Measurements from ENCODE around the gene RETNLB.
A peak's percentile ranks its signal among the peaks of the same experiment; 100 is the strongest.

RETNLB gene, protein sequence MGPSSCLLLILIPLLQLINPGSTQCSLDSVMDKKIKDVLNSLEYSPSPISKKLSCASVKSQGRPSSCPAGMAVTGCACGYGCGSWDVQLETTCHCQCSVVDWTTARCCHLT

GRCh38 chr3:108757404-108757982, at the start of gene RETNLB:
Gene RETNLB, minus strand, starts transcription at chr3:108757410. Its CDS starts 225 bp downstream, at chr3:108757185.
- no peak for DNase-seq

GRCh38 chr3:108806316-108806715, 49.1 kb upstream of the RETNLB start:
- no peak for DNase-seq

DNA sequence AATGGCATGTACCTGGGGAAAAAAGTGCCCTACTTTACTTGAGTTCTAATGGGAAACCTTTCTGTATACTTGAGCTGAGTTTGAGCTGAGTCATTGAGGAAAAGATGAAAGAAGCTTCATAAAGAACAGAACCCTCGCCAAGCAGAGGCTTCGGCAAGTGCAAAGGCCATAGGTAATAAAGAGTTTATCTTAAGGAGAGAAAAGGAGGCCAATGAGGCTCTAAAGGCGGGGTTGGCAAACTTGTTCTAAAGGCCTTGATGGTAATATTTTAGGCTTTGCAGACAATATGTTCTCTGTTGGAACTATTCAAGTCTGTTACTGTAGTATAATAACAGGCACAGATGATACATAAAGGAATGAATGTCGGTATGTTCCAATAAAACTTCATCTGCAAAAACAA, 47.8 kb upstream of the RETNLB start:
- peak; percentile 13 for DNase-seq

DNA sequence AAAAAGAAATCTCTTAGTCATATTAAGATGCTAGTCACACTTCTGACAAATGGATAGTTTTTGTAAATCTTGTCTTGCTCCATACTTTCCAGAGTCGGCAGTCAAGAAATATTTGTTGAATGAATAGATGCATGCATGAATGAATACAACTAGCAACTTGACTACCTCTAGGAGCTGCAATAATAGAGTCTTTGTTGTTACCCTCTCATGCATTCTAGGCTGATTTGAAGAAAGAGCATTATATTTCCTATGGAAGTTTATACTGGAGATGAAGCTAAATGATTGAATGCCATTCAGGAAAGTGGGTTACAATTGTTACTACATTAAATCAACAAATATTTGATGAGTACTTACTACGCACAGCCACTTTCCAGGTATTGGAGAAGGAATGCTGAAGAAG, 47.2 kb upstream of the RETNLB start:
- DNase-seq = peak; percentile 84

DNA sequence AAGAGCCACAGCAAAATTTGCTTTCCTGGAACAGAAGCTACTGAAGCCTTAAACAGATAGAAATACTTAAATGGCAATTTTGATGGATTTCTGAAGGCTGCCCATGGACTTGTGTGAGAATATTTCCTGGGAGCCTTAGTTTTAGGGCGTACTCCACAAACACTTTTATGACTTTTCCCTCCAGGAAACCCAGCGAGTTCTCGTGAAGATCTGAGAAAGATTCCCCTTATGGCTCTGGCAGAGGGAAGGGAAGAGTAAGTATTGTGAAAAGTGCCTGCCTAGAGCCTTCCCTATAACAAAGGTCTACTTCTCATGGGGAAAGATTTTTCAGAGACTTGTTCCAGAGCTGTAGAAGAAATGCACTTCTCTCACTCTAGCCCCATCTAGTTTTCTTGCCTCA, 34.3 kb upstream of the RETNLB start:
- DNase-seq = no peak

DNA sequence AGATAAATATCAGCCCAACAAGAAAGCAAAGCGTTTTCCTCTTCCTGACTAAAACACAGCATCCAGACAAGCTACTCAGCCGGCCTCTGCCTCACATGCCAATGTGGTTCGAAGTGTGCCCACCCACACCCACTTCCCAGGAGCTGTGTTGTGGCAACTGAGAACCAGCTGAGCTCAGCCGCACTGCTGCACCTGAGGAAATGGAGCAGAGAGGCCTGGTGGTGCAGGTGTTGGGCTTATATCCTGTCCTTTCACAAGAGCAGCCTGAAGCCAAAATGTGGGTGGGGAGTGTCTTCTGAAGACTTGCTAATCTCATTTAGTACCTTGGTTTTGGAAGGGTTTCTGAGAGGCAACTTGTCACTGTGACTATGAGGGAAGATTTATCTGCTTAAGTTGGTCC, 23.0 kb upstream of the RETNLB start:
- no peak for DNase-seq

DNA sequence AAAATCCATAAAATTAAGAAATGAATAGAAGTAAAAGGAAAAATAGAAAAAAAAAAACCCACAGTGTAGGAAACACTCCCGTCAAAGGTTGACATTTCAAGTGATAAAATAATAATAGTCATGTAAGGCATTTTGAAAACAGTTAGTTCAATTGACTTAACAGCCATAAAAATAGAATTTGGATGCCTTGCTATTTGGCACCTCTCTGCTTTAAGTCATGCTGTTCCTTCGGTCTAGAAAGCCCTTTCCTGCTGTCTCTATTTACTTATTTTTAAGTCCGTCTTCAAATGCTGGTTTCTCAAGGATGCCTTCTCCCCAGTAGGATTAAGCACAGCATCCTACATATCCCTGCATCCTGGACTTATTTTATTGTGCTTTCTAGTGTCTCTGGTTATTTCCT, 22.3 kb upstream of the RETNLB start:
- no peak for DNase-seq

DNA sequence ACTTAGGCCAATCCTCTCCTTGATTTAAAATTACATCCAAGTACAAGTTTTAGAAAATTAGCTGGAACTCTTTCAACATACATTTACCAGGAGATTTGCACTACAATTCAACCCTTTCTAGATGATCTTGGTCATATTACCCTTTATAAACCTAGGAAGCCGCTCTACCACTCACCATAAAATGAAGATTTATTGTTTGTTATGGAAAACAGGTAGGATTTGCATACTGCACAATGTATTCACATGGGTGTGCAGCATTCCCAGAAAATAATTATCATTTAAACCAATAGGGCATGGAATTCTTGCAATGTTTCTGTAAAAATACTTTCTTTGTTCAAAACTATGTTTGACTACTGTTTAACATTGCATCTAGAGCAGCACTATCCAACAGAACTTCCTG, 18.4 kb upstream of the RETNLB start:
- no peak for DNase-seq

DNA sequence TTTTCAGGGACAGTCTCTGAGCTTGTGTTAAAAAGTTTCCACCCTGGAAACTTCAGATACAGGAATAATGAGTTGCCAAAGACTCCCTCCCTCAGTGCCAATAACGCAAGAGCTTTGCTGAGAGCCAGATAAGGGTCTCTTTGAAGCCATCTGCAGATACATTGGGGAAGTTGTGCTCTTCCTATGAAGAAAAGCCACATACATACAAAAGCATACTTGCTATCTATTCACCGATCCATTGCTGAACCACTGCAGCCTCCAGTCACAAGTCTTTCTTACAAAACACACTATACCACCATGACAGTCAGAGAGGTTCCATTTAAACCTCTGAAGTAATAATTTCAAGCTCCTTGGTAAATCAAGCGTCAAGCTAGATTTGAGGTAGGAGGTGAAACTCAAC, 10.0 kb upstream of the RETNLB start:
- no peak for DNase-seq

DNA sequence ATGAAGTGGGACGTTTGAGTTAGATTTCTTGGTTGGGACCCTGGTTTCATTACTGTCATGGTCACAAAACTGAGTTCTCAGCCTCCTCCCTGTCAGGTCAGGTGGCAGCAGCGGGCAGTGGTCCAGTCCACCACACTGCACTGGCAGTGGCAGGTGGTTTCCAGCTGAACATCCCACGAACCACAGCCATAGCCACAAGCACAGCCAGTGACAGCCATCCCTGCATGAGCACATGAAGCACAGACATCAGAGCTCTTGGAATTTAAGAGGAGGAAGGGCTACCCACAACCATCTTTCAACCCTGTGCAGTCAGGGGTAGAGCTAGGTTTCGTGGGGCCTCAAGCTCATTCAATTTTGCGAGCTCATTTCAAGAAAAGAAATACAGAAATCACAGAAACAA, 1.5 kb downstream of the RETNLB start:
- DNase-seq = no peak

DNA sequence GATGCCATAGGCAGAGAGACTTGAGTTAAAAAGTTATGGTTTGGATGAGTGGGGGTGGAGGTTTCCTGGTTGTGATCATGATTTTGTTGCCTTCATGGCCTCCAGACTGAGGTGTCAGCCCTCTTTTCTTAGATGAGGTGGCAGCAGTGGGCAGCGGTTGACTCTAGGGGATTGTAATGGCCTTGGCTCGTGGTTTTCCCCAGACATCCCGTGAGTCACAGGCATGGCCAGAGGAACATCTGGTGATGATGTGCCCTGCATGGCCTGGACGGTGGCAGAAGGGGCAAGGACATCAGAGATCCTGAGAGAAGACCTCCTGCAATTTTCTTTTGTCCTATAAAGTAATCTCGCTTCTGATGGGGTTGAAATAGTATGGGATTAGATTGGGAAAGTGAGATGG, 12.4 kb downstream of the RETNLB start:
- no peak for DNase-seq

DNA sequence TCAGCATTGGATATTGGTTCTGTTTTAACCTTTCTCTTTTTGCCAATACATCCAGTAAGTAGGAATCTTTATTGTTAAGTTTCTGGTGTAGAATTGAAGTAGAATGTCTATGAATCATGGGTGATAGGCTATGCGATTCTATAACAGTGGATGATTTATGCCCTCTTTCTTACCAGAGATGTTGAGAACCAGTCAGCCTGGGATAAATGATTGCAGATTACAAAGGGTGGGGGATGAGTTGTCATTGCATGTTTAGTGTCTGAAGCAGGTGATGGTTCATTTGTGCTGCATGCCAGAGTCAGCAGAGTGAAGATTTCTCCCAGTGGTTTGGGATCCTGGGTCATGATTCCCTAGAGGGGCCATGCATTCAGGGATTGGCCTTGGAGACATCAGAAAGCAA, 14.3 kb downstream of the RETNLB start:
- no peak for DNase-seq

DNA sequence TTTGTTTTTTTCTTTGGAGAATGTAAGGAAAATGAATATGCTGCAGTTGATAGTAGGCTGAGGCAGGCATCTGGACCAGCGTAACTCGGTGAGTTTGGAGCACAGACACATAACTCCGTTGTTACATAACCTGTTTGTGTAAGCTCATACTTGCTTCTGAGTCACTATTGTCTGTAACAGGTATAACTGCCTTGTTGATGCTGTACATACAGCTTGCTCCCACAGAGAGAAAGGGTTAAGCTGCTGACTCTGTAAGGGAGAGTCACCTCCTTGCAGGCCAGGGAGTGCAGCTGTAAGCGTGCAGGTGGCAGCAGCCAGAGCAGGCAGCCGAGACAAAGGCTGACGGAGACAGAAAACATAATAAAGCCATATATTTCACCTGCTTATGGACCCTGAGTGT, 20.4 kb downstream of the RETNLB start:
- no peak for DNase-seq

DNA sequence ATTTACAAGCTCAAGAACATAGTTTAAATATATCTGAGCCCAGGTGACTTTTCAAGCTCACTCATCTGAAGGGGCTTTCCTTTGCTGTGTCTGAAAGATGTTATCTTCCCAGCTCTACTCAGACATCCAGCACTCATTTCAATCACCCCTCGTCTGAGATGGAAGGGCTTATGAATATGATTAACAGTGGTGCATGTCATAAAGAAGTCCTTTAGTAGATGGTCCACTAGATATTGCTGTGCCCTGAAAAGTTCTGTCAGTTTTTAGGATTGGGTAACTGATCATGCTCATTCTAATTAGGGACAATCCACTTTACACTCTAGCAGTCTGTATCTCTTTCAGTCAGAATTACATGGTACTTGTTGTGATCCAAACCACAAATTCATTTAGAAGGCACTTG, 28.3 kb downstream of the RETNLB start:
- DNase-seq = no peak

GRCh38 chr3:108728105-108728504, 29.1 kb downstream of the RETNLB start:
- DNase-seq = no peak

GRCh38 chr3:108724101-108724500, 33.1 kb downstream of the RETNLB start:
- DNase-seq = no peak

GRCh38 chr3:108722724-108723123, 34.5 kb downstream of the RETNLB start:
- no peak for DNase-seq

- DNase-seq = no peak
Measured at GRCh38 chr3:108719178-108719806, 37.9 kb downstream of the RETNLB start.

GRCh38 chr3:108718454-108718853, 38.8 kb downstream of the RETNLB start:
- no peak for DNase-seq

- DNase-seq = no peak
Measured at GRCh38 chr3:108713816-108714215, 43.4 kb downstream of the RETNLB start.

DNA sequence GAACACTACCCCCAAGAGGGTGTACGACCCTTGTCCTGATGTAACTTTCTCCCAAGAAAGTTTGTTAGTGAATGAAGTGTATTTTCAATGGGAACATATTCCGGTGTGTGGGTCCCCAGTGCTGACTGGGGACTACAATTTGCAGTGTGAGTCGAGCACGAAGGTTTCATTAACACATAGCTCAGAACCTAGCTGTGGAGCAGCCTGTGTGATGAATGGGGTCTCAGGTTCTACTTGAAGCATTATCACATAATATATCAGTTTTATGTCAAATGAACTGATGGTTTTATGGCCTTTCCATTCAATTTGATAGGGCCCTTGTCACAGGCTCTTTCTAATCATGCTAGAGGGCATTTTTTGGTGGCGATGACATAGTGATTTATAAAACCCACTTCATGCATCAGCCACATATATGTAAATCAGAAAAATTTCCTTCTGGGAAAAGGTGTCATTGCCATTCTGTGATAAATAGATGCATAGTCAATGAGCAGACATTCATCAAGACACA, 44.1 kb downstream of the RETNLB start:
- no peak for DNase-seq
